Inflammatory macrophage (primary cell): ENCODE data around the gene GARIN5B.

Source experiments
- DNase-seq, 2 donors: peaks; one replicate each; pipeline ENCODE4 v3.0.0-alpha.2; 2020 to 2022

Gene GARIN5B

DNA sequence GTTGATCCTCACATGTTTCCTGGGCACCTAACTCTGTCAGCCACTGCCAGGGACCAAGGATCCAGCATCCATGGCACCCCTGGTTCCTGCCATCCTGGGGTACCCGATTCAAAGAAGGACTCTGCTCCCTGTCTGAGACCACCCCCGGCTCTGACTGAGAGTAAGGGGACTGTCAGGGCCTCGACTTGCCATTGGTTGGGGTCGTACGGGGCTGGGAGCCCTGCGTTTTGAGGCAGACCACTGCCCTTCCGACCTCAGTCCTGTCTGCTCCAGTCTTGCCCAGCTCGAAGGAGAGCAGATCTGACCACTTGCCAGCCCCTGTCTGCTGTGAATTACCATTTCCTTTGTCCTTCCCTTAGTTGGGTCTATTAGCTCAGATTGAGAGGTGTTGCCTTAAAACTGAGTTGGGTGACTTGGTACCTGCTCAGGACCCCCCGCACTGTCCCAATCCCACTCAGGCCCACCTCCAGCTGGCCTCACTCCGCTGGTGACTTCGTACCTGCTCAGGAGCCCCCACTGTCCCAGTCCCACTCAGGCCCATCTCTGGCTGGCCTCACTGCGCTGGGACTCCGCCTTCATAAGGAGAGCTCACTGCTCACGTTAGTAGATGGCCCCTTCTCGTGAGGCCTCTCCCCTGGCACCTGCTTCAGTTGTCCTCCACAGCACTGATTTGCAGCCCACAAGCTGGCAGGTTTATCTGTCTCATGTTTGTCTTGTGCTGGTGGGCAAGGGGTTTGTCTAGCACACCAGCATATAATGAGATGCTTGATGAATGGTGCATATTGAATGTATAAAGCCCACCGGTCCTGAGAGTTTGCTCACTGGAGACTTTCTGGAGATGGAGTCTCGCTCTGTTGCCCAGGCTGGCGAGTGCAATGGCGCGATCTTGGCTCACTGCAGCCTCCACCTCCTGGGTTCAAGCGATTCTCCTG is 26.6 kb upstream of the GARIN5B start:
- DNase-seq: no peak

DNA sequence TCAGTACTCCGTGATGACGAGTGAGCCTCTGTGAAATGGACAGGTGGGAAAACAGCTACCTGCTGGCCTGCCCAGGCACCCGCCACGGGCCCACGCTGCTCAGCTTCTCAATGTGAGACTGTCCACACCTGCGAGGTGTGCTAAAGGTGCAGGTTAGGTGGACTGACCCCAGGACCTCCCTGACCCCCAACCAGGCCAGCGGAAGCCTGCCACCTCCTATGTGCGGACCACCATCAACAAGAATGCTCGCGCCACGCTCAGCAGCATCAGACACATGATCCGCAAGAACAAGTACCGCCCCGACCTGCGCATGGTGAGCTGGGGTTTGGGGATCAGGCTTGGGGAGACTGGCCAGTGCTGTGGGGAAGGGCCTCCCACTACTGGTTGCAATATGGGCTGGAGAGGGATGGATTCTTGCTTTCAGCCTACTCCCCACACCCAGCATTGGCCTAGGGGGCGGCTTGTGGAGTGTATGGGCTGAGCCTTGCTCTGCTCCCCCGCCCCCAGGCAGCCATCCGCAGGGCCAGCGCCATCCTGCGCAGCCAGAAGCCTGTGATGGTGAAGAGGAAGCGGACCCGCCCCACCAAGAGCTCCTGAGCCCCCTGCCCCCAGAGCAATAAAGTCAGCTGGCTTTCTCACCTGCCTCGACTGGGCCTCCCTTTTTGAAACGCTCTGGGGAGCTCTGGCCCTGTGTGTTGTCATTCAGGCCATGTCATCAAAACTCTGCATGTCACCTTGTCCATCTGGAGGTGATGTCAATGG is 24.9 kb upstream of the GARIN5B start:
- DNase-seq: no peak

DNA sequence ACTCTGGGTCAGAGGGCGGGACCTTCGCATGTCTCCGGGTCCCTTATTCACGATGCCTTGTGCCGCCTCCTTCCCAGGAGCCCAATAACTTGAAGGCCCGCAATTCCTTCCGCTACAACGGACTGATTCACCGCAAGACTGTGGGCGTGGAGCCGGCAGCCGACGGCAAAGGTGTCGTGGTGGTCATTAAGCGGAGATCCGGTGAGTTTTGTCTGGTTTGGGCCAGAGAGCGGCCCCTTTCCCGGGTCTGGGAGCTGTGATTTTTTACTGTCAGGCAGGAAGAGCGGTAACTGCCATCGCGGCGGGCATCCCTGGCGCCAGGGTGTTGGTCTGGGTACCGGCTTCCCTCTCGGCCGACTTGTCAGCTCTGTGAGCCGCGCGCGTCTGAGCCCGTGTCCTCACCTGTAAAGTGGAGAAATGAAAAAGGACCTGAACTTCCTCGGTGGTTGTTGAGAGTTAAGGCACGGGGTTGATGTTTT is 23.5 kb upstream of the GARIN5B start:
- no peak for DNase-seq

DNA sequence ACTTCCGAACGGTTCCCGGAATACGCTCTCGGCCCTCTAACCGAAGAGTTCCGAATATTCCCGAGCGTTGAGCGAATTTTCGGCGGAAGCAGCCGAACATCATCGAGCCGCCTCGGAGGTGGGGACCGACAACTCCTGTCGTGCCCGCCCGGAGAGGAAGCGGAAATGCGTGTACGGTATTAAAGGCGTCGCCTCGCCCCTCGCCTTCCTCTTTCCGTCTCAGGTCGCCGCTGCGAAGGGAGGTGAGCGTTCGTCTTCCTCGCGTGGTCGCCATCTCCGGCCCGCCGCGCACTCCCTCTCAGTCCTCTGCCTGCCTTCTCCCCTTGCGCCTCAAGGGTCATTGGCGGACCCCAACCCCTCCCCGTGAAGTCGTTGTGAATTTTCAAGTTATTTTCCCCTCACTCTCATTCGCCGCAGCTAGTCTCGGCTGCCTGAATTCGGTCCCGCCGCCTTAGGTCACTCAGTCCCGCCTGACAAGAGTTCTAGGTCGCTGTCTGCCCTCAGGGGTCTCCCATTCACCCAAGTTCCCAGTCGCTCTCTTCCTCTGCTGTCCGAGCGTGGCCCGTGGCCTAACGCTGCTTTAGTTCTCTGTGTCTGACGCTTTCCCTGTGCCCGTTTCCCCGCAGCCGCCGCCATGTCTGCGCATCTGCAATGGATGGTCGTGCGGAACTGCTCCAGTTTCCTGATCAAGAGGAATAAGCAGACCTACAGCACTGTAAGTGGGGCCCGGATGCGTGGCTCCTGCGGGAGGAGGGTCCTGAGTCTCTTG is 22.8 kb upstream of the GARIN5B start, which contains the start of gene RPL28:
RPL28 (plus strand) TSS at position 209 of the 769 bp plus-strand sequence; CDS start at position 635, 426 bp downstream.
- DNase-seq: peak; percentile 99 to 100

DNA sequence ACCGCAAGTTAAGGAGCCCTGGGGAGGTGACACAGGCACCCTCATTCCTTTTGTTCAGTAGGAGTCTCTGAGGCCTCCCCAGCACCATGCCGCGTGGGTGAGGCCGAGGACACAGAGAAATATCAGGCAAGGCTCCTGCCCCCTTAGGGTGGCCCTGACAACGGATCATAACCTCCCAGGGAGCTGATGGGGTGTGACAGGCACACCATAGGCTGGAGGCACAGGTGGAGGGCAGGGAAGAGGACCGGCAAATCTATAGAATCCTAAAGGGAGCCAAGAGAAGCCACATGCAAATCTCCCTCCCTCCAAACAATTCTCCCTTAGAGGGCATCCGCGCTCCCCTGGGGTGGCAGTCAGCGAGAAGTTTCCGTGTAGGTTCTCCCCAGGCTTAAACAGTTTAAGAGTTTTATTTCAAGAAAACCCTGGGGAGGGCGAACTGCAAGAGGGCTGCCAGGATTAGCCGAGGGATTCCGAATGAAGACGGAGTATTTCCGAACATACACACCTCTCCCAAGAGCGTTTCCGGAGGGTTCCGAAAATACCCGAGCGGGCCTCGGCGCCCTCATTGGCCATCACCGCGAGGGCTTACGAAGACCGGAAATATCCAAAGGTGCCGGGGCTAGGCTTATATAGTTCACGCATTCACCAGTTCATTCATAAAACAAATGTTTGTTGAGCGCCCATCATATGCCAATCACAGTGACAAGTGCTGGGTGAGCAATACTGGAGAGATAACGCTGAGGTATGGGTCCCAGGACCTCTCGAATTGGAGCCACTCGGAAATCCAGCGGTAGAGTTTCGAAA is 22.1 kb upstream of the GARIN5B start:
- DNase-seq: peak; percentile 97 to 98

DNA sequence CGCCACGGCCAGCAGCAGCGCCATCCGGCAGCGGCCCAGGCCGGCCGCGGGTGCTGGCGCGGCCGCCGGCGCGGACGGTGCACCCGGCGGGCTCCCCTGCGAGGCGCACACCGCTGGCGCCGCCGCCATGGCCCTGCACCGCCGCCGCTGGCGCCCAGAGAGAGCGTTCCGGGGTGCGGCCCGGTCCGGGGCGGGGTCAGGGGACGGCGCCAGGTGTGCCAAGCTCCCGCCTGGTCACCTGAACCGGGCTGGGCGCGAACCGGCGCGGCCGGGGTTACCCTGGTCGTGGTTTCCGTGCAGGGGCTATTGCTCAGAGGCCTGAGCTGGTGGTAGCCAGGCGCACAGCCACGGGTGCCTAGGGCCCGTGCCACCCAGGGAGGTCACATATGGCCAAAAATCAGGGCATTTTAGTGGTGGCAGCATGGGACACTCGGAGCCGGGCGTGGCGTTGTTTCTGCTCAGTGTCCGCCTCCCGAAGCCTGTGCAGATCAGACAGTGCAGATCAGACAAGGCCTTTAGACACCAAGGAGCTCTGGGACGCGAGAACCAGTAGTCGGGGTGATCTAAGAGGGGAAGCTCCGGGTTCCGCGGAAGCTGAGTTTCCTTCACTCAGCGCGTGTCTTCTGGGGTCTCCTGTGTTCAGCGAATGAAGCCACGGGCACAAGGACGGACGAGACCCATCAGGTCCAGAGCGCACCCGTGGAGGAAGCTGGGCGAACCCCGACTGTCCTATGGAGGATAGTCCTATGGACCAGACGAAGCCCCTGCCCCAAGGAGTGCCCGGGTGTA is 21.3 kb upstream of the GARIN5B start, which contains the start of gene TMEM238:
TMEM238 (minus strand) TSS at position 162 of the 789 bp plus-strand sequence; CDS start at position 129, 33 bp downstream.
- peak; percentile 29 to 42 for DNase-seq

DNA sequence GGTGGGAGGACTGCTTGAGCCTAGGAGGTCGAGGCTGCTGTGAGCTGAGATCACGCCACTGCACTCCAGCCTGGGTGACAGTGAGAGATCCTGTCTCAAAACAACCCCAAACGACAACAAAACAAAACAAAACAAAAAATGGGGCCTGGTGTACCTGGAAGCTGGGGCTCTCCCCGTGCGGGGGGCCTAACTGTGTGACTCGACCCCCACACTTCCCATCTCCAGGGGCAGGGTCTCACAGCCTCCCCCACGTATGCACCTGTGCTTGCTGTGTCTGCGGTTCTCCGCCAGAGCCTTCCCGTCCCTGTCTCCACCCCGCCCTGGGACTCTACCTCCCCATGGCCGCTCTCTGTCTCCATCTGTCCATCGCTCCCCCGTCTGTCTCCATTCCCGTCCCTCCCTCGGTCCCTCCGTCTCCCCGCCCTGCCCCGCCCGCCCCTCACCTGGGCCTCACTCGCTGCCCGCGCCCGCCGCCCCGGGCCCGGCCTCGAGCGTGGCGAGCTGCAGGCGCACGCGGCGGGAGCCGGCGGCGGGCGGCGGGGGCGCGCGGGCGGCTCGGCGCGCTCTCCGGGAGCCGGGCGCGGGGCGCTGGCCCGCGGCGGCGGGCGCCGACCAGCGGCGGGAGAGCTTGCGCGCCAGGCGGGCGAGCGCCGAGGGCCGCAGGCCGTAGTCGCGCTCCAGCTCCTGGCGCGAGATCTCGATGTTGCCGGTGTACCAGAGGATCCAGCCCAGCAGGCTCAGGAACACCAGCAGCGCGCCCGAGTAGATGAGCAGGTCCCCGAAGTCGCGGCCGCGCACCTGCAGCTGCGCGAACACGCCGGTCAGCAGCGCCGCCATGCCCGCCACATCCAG is 20.4 kb upstream of the GARIN5B start:
- DNase-seq: peak; percentile 43 to 68

DNA sequence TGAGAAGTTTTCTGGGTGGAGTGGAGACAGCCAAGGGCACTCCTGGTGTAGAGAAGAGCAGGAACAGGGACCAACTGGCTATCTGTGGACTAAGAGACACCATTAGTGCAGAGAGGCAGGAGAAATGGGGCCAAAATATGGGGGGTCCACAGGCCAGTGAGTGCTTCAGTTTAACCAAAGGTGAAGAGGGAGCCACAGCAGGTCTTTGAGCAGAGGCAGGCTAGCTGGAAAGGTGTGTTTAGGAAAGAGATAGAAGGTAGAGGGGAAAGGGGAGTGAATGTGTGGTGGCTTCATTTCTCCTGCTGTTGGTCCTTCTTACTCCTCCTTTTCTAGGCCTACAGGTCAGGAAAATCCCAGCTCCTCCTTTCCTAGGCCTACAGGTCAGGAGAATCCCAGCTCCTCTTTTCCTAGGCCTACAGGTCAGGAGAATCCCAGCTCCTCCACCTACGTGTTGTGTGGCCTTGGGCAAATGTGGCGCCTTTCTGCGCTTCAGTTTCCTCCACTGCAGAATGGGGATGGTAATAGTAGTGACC is 19.5 kb upstream of the GARIN5B start:
- DNase-seq: no peak

DNA sequence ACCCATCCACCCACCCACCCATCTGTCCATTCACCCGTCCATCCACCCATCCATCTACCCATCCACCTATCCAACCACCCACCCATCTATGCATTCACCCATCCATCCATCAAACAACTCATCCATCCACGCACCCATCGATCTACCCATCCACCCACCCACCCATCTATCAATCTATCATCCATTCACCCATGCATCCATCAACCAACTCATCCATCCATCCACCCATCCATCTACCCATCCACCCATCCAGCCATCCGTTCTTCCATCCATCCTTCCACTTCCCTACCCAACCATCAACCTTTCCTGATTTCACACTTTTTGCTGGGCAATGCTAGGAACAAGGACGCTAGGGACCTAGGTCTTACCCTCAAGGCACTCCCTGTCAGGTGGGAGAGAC is 19.0 kb upstream of the GARIN5B start:
- no peak for DNase-seq

DNA sequence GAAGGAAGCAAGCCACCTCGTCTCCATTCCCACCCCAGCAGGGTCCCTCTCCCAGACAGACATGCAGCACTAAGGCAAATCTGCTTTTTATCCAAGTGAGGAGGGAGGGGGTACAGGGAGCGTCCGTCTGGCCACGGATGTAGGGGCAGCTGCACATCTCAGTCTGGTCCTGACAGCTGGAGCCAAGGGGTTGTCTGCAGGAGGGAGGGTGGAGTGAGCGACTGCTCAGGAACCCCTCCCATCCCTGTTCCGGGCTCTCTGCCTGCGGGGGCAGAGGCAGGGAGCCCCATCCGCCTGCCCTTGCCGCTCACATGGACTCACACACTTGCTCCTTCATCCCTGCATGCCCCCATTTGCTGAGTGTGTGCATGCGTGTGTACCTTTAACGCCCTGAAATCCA is 16.1 kb upstream of the GARIN5B start:
- no peak for DNase-seq

DNA sequence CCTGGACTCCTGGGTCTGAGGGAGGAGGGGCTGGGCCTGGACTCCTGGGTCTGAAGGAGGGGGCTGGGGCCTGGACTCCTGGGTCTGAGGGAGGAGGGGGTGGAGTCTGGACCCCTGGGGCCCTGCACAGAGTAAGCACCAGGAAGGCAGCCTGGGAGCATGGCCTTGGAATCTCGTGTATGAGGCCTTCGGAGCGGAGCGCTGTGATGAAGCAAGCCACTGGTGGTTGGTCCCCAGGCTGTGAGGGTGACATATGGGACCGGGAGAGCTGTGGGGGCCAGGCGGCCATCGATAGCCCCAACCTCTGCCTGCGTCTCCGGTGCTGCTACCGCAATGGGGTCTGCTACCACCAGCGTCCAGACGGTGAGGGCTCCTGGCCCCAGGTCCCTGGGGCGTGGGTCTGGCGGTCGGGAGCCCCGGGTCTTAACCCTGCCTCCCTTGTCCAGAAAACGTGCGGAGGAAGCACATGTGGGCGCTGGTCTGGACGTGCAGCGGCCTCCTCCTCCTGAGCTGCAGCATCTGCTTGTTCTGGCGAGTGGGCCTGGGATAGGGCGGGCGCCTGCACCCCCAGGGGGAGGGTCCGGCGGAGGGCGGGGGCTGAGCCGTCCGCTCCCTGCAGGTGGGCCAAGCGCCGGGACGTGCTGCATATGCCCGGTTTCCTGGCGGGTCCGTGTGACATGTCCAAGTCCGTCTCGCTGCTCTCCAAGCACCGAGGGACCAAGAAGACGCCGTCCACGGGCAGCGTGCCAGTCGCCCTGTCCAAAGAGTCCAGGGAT is 14.5 kb upstream of the GARIN5B start:
- DNase-seq: no peak

DNA sequence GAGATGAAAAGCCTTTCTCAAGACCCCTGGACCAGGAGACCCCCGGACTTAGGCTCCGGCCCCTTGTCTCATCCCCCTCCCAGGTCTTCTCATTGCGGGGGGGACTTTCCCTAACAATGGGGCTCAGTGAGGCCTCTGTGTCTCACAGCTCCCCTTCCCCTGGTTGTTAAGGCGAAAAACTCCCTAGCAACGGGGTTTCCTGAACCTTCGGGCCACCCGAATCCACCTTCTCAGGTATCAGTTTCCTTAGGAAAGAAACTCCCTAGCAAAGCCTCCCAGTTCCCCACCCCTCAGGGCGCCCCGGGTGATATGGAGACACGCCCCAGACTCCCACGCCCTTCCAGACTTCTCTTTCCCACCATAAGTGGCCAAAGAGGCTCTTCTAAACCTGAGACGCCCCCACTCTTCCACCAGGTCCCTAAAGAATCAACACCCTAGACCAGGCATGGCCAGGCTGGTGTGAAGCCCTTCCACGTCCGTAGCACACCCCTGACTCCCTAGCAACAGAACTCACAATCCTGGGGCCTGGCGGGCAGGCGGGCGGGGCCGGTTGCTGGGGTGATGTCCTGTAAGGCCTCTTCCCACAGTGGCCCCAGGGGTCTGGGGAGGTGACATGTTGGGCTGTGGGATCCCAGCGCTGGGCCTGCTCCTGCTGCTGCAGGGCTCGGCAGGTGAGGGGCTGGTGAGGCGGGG is 13.3 kb upstream of the GARIN5B start, which contains the start of gene TMEM190:
TMEM190 (plus strand) TSS at position 586 of the 693 bp plus-strand sequence; CDS start at position 614, 28 bp downstream.
- no peak for DNase-seq

DNA sequence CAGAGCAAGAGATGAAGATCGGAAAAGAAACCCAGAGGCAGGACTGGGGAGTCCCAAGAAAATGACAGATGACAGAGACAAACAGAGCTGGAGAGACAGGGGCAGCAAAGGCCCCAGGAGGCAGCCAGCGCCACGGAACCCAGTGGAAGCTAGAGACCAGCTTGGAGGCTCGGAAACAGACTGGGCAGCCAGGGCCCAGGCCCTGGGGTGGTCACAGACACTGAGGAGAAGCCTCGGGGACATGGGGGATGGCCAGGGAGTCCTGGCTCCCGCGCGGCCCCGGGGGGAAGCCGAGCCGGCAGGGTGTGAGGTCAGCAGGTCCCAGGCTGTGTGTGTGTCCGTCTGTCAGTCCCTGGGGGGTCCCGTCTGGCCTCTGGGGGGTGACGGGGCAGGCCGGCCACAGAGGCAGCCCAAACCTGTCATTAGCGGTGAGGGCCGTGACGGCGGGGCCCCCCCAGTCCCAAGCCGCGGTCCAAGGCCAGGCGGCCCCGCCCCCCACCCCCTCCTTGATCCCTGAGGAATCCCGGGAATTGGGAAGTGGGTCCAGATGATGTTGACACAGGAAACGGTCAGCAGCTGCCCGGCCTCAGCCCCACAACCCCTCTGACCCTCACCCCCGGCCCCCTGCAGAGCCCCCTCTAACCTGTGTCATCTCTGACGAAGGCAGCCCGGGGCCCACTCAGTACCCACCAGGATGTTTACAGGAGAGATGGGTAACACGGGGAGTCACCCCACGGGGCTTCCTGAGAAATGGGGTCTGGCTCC is 11.1 kb upstream of the GARIN5B start:
- DNase-seq: no peak

DNA sequence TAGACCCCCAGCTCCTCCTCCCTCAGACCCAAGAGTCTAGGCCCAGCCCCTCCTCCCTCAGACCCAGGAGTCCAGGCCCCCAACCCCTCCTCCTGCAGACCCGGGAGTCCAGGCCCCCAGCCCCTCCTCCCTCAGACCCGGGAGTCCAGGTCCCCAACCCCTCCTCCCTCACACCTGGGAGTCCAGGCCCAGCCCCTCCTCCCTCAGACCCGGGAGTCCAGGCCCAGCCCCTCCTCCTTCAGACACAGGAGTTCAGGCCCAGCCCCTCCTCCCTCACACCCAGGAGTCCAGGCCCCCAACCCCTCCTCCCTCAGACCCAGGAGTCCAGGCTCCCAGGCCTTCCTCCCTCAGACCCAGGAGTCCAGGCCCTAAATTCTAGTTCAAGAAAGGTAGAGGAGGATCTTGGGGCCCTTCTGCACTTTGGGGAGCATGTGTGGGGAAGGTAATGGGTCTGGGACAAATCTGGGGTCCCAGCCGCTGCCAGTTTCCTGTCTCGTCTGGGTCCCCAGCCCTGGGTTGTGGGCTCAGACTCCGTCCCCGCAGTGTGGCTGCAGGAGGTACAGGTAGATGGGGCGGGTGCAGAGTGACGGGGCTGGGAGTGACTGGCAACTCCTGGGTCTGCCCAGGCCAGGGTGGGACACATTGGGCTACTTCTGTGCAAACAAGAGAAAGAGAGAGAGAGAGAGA is 10.4 kb upstream of the GARIN5B start:
- DNase-seq: no peak

DNA sequence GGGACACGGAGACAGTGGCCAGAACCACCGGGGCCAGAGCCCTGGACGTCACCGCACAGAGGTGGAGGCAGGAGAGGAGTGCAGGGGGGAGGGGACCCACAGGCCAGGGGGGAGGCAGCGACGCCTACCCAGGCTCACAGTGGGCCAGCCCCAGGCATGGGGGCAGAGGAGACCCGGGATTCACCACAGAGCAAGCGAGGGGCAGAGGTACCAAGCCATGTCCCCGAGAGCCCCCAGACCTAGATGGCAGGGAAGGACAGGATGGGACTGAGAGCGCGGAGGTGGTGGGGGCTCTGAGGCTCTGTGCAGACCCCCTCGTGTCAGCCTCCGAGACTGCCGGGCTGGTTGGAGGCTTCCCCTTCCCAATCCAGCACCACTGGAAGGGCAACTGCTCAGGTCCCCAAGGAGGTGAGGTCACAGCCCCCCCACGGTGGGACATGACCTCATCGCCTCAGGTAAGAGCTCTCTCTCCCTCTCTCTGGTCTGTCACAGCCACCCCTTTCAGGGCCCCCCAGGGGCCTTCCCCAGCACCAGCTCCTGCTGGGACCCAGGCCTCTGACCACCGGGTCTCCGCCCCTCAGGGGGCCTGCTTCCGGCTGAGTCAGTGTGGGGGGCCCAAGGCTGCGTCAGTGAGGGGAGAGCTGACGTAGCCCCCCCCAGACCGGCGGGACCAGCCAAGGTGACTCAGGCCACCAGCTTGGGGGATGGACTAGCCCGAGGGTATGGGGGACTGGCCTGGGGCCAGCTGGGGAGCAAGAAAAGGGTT is 9.4 kb upstream of the GARIN5B start:
- DNase-seq: no peak
